ENCODE measurements around the gene IFNE.

GRCh38 chr9:21432672-21433425 is 49.3 kb downstream of the IFNE start:
- TF ChIP-seq, protein P1, sequence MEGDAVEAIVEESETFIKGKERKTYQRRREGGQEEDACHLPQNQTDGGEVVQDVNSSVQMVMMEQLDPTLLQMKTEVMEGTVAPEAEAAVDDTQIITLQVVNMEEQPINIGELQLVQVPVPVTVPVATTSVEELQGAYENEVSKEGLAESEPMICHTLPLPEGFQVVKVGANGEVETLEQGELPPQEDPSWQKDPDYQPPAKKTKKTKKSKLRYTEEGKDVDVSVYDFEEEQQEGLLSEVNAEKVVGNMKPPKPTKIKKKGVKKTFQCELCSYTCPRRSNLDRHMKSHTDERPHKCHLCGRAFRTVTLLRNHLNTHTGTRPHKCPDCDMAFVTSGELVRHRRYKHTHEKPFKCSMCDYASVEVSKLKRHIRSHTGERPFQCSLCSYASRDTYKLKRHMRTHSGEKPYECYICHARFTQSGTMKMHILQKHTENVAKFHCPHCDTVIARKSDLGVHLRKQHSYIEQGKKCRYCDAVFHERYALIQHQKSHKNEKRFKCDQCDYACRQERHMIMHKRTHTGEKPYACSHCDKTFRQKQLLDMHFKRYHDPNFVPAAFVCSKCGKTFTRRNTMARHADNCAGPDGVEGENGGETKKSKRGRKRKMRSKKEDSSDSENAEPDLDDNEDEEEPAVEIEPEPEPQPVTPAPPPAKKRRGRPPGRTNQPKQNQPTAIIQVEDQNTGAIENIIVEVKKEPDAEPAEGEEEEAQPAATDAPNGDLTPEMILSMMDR (conservative IDR thresholded peaks at IDR 0.05; ENCODE audit: low read length), result no peak
- no peak for TF ChIP-seq EZH2phosphoT487 (IDR thresholded peaks at IDR 0.05; ENCODE audit: borderline replicate concordance, low read depth, low read length)
